Neural cell (in vitro differentiated cells): Measurements from ENCODE around the gene TRAPPC2. TPM values are rescaled to one million over a fixed set of nuclear protein-coding genes. Genes with fewer than 3 reads are reported as not detected.

Experiments
- H2AFZ ChIP-seq: fragments of 200-600, 300-800 bp; sonication (generic), shearing (Covaris generic); 2 replicates; pipeline ENCODE4 v1.6.0; 2014; ENCODE audit warnings: low read depth, mild to moderate bottlenecking, antibody characterized with exemption, low read length, moderate library complexity
- H3F3A ChIP-seq: fragments of 200-600 bp; shearing (Covaris generic); 2 replicates; pipeline ENCODE4 v1.6.1; 2016; ENCODE audit warnings: mild to moderate bottlenecking, moderate library complexity, mixed read lengths, antibody characterized with exemption, low read length; ENCODE audit not compliant: insufficient read depth, poor library complexity, severe bottlenecking
- H3K27ac ChIP-seq: fragments of 200-600, 300-800 bp; sonication (generic), shearing (Covaris generic); 2 replicates; pipeline ENCODE4 v1.5.1; 2014; ENCODE audit warnings: mild to moderate bottlenecking, low read length, moderate library complexity
- H3K27me3 ChIP-seq: fragments of 300-800, 200-600 bp; sonication (generic), shearing (Covaris generic); 2 replicates; pipeline ENCODE4 v1.6.0; 2014; ENCODE audit warnings: mild to moderate bottlenecking, low read depth, low read length, moderate library complexity; ENCODE audit not compliant: insufficient read depth
- H3K36me3 ChIP-seq: fragments of 300-800, 200-600 bp; sonication (generic), shearing (Covaris generic); 2 replicates; pipeline ENCODE4 v1.5.1; 2014; ENCODE audit warnings: mild to moderate bottlenecking, antibody characterized with exemption, low read length, moderate library complexity; ENCODE audit not compliant: insufficient read depth
- H3K4me2 ChIP-seq: fragments of 300-800, 200-600 bp; sonication (generic), shearing (Covaris generic); 2 replicates; pipeline ENCODE4 v1.6.0; 2014; ENCODE audit warnings: mild to moderate bottlenecking, low read length
- H3K4me3 ChIP-seq: fragments of 300-800, 200-600 bp; sonication (generic), shearing (Covaris generic); 2 replicates; pipeline ENCODE4 v1.5.1; 2014; ENCODE audit warnings: mild to moderate bottlenecking, low read length, moderate library complexity
- H3K79me2 ChIP-seq: fragments of 200-600 bp; shearing (Covaris generic); replicated peaks from 2 replicates; pipeline ENCODE4 v1.6.0; 2014; ENCODE audit warnings: mild to moderate bottlenecking, low read length, moderate library complexity; ENCODE audit not compliant: insufficient read depth
- H3K9ac ChIP-seq: fragments of 300-800, 200-600 bp; sonication (generic), shearing (Covaris generic); 2 replicates; pipeline ENCODE4 v1.6.1; 2016; ENCODE audit warnings: mild to moderate bottlenecking, low read length, mixed read lengths
- H3K9me2 ChIP-seq: fragments of 200-600 bp; shearing (Covaris generic); 2 replicates; pipeline ENCODE4 v1.6.1; 2016; ENCODE audit warnings: mild to moderate bottlenecking, low read length, mixed read lengths; ENCODE audit not compliant: insufficient read depth
- H3K9me3 ChIP-seq: fragments of 200-600, 300-800 bp; sonication (generic), shearing (Covaris generic); 2 replicates; pipeline ENCODE4 v1.6.1; 2016; ENCODE audit warnings: mild to moderate bottlenecking, mixed run types, low read length, moderate library complexity, mixed read lengths
- H4K20me1 ChIP-seq: fragments of 200-600 bp; shearing (Covaris generic); 2 replicates; pipeline ENCODE4 v1.6.1; 2016; ENCODE audit warnings: mild to moderate bottlenecking, mixed run types; ENCODE audit not compliant: insufficient read depth
- CTCF ChIP-seq: fragments of 450-650 bp; IDR thresholded peaks from 2 replicates; pipeline ENCODE4 v1.5.1; 2014; ENCODE audit warnings: antibody characterized with exemption, mild to moderate bottlenecking, moderate library complexity; ENCODE audit not compliant: poor library complexity, severe bottlenecking
- EP300 ChIP-seq: fragments of 450-650 bp; conservative IDR thresholded peaks from 2 replicates; pipeline ENCODE4 v1.6.1; 2014; ENCODE audit warnings: antibody characterized with exemption, mild to moderate bottlenecking, moderate library complexity; ENCODE audit not compliant: poor library complexity, severe bottlenecking
- EZH2 ChIP-seq: fragments of 200-600, 300-800 bp; shearing (Covaris generic), sonication (generic); IDR thresholded peaks from 2 replicates; pipeline ENCODE4 v1.6.1; 2014; ENCODE audit warnings: antibody characterized with exemption, low read length, borderline replicate concordance, mild to moderate bottlenecking; ENCODE audit not compliant: insufficient read depth, poor library complexity, severe bottlenecking
- MXI1 ChIP-seq: fragments of 450-650 bp; conservative IDR thresholded peaks from 2 replicates; pipeline ENCODE4 v1.6.1; 2014; ENCODE audit warnings: antibody characterized with exemption, mild to moderate bottlenecking; ENCODE audit not compliant: poor library complexity, severe bottlenecking
- POLR2AphosphoS5 ChIP-seq: IDR thresholded peaks from 2 replicates; pipeline ENCODE4 v1.6.1; 2012
- RAD21 ChIP-seq: fragments of 450-650 bp; conservative IDR thresholded peaks from 2 replicates; pipeline ENCODE4 v1.6.1; 2014; ENCODE audit warnings: antibody characterized with exemption, mild to moderate bottlenecking, moderate library complexity
- REST ChIP-seq: IDR thresholded peaks from 2 replicates; pipeline ENCODE4 v1.6.1; 2012; ENCODE audit warnings: borderline replicate concordance
- SMC3 ChIP-seq: fragments of 450-650 bp; conservative IDR thresholded peaks from 2 replicates; pipeline ENCODE4 v1.6.1; 2014; ENCODE audit warnings: antibody characterized with exemption, mild to moderate bottlenecking, moderate library complexity; ENCODE audit not compliant: poor library complexity
- TAF1 ChIP-seq: IDR thresholded peaks from 2 replicates; pipeline ENCODE4 v1.6.1; 2012; ENCODE audit warnings: low read depth
- polyA plus RNA-seq: library from polyadenylated mRNA; depleted of rRNA; stranded (reverse); fragments of >200 nt; gene quantifications from 2 replicates; pipeline ENCODE4 v1.2.3, GENCODE V29; 2014

The TRAPPC2 gene
- polyA plus RNA-seq, 1 donor from 2014 or later: 94.2 TPM

GRCh38 chrX:13691841-13692371 is 42.5 kb downstream of the TRAPPC2 start:
- H3K27me3 ChIP-seq: no peaks in the 10 kb centered on the region
- peaks cover 29% of the 10 kb centered on the region for H3K79me2 ChIP-seq
- H3K36me3 ChIP-seq: no peaks in the 10 kb centered on the region
- H3K9ac ChIP-seq: no peak overlapping the region
- no peak overlapping the region for H3K4me3 ChIP-seq
- H3K9me3 ChIP-seq: no peaks in the 10 kb centered on the region
- no peak for TF ChIP-seq TAF1
- TF ChIP-seq REST: no peak
- no peak for TF ChIP-seq RAD21
- no peak for TF ChIP-seq MXI1
- no peak for TF ChIP-seq CTCF
- no peak for TF ChIP-seq EZH2
- TF ChIP-seq SMC3: no peak
- no peak for TF ChIP-seq EP300
- no peak for TF ChIP-seq POLR2AphosphoS5
- no peaks in the 10 kb centered on the region for H3K9me2 ChIP-seq
- no peak overlapping the region for H2AFZ ChIP-seq
- no peaks in the 10 kb centered on the region for H4K20me1 ChIP-seq
- no peak overlapping the region for H3K27ac ChIP-seq
- H3K4me2 ChIP-seq: no peak overlapping the region
- H3F3A ChIP-seq: no peaks in the 10 kb centered on the region

- H3K27ac ChIP-seq: no peak overlapping the region
- TF ChIP-seq REST (no peak), POLR2AphosphoS5 (no peak), CTCF (no peak), RAD21 (no peak), TAF1 (no peak), SMC3 (no peak), MXI1 (no peak), EZH2 (no peak), EP300 (no peak)
- H3K4me2 ChIP-seq: no peak overlapping the region
- H3K79me2 ChIP-seq: peaks cover 29% of the 10 kb centered on the region
- no peaks in the 10 kb centered on the region for H4K20me1 ChIP-seq
- no peaks in the 10 kb centered on the region for H3F3A ChIP-seq
- peak overlapping the region; percentile 79 for H3K4me3 ChIP-seq
- no peaks in the 10 kb centered on the region for H3K9me3 ChIP-seq
- H3K9me2 ChIP-seq: no peaks in the 10 kb centered on the region
- no peaks in the 10 kb centered on the region for H3K36me3 ChIP-seq
- H3K9ac ChIP-seq: no peak overlapping the region
- H3K27me3 ChIP-seq: no peaks in the 10 kb centered on the region
- H2AFZ ChIP-seq: no peak overlapping the region
These were observed 43.6 kb downstream of the TRAPPC2 start for GRCh38 chrX:13690836-13691235.
